Erythroblast (primary cell): Measurements from ENCODE around the gene MED15.

ENCODE experiments used
- DNase-seq, 2 experiments: peaks; one replicate each; lab custom pipeline; 2025; lab: John Stamatoyannopoulos, UW
- GATA1 ChIP-seq: IDR thresholded peaks from 2 replicates; pipeline ENCODE4 v1.6.1; 2011; ENCODE audit warnings: low read depth, mild to moderate bottlenecking, control low read depth, low read length, moderate library complexity
- POLR2A ChIP-seq: IDR thresholded peaks from 2 replicates; pipeline ENCODE4 v1.6.1; 2011; ENCODE audit warnings: mild to moderate bottlenecking, low read length

MED15 gene

GRCh38 chr22:20552443-20553401 is 45.3 kb downstream of the MED15 start:
- no peak for DNase-seq
- TF ChIP-seq POLR2A (no peak), GATA1 (no peak)

GRCh38 chr22:20553947-20554741 is 46.7 kb downstream of the MED15 start:
- TF ChIP-seq POLR2A (no peak), GATA1 (no peak)
- no peak for DNase-seq

GRCh38 chr22:20554824-20555223 is 47.4 kb downstream of the MED15 start:
- TF ChIP-seq POLR2A (no peak), GATA1 (no peak)
- DNase-seq: no peak

DNA sequence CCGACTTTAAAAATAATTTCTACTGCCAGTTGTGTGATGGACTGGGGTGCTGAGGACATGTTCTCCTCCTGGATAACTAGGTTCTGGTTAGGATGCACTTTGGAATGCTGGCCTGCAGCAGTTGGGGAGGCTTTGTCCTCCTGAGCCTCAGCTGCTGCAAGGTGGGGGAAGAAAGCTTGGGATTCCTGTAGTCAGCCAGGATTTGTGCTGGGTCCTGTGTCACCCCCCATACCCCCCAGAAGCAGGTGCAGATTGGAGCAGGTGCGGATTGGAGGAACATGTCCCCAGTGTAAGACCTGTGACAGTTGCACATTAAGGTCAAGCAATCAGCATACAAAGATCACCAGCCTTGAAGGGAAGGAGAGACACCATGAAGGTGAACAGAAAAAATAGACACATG is 51.1 kb downstream of the MED15 start:
- TF ChIP-seq GATA1 (no peak), POLR2A (no peak)
- DNase-seq: no peak

DNA sequence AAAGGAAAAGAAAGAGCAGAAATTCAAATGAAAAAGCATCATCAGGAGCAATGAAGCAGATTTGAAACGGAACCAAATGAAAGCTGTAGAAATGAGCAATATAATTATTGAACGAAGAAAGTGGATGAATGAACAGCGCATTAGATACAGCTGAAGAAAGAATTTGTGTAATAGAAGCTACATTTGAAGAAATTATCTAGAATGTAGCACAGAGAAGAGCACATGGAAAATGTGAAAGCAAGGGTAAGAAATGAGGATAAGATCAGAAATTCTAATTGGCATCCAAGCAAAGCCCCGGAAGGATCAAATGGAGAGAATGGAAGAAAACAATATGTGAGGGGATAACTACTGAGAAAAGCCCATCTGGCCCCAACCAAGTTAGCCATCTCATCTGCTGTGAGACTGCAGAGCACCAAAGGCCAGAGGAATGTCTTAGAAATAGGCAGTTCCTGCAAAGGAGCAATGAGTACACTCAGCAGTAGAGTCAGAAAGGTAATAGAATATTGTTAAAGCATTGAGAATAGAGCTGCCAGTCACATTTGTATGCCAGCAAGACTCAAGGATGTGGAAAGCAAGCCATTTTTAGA is 51.9 kb downstream of the MED15 start:
- no peak for DNase-seq
- TF ChIP-seq GATA1 (no peak), POLR2A (no peak)

DNA sequence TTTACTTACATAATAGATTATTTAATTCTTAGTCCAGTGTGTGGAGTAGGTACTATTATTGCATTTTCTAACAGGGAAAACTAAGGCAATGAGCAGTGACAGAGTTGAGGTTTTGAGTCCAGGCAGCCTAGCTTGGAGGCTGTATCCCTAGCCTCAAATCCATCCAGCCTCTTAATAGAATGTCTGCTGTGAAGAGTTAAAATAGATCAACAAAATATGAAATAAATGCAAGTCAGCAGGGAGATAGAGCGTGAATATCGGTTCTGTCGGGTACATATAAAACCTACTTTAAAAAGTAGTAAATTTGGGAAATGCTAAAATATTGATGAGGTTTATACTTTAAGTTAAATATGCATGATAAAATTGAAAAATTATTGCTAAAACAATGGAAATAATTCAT is 53.3 kb downstream of the MED15 start:
- TF ChIP-seq GATA1: no peak
- no peak for TF ChIP-seq POLR2A
- DNase-seq: no peak

- no peak for DNase-seq
- no peak for TF ChIP-seq POLR2A
- TF ChIP-seq GATA1: no peak
These were observed 54.5 kb downstream of the MED15 start for GRCh38 chr22:20561882-20562281.

DNA sequence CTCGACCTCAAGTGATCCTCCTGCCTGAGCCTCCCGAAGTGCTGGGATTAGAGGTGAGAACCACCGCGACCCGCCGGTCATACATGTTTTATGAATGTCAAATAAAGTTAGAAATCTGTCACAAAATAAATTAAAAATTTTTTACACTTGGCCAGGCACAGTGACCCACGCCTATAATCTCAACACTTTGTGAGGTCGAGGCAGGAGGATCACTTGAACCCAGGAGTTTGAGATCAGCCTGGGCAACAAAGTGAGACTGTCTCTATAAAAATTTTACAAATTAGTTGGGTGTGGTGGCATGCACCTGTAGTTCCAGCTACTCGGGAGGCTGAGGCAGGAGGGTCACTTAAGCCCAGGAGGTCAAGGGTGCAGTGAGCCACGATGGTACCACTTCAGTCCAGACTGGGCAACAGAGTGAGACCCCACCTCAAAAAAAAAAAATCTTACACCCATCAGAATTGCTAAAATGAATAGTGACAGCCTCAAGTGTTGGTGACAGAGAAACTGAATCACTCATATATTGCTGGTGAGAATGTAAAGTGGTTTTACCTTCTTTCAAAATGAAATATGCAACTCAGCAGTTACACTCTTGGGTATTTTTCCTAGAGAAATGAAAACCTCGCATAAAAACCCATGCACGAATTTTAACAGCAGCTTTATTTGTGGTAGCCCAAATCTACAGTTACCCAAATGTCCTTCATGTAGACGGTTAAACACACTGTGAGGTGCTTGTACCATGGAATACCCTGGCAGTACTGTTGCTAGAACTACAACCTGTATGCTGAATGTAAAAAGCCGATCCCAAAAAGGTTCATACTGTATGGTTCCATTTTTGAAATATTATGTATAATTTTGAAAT is 55.4 kb downstream of the MED15 start:
- DNase-seq: no peak
- TF ChIP-seq POLR2A (no peak), GATA1 (no peak)

- TF ChIP-seq GATA1 (no peak), POLR2A (no peak)
- no peak for DNase-seq
These were observed 56.1 kb downstream of the MED15 start for GRCh38 chr22:20563466-20563906.

DNA sequence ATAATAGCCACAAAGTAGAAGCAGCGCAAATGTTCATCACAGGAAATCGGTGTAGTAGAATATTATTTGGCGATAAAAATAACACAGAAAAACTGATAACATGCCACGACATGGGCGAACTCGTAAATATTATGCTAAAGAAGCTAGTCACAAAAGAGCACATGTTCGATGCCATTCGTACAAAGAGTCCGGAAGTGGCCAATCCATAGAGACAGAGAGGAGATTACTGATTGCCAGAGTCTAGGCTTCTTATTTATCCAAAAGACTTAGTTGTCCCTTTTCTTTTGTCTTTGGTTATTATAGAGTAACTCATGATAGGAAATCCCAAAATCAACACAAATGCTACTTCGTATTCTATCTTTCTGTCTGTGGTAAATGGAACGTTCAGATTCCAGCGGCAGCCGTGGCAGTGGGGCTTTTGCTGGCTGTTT is 56.5 kb downstream of the MED15 start:
- DNase-seq: no peak
- TF ChIP-seq GATA1: no peak
- no peak for TF ChIP-seq POLR2A

DNA sequence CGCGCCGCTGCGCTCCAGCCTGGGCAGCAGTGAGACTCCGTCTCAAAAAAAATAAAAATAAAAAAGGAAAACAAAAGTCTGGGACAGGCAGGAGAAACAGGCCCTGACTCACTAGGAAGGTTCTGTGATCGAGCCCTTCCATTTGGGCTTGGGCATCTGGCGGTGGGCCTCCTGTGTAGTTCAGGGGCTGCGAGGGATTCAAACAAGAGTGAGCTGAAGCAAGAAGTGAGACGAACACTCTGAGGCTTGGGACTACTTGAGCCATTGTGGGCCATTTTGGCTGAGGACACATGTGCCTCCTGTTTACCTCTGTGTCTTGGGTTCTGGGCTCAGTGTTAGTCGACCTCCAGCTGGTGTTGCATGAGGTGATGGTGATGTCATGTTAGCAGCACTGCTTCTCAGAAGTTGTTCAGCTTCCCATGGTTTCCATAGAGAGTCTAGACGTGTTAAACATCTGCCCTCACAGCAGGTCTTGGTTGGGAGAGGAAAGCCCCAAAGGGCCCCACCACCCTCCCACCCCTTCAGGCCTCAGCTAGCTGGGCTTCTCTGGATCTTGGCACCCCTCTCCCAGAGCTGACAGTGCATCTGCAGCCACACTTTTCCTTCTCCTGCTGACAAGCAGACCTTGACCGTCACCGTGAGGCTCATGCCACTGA is 57.8 kb downstream of the MED15 start:
- DNase-seq: no peak
- TF ChIP-seq GATA1 (no peak), POLR2A (no peak)

DNA sequence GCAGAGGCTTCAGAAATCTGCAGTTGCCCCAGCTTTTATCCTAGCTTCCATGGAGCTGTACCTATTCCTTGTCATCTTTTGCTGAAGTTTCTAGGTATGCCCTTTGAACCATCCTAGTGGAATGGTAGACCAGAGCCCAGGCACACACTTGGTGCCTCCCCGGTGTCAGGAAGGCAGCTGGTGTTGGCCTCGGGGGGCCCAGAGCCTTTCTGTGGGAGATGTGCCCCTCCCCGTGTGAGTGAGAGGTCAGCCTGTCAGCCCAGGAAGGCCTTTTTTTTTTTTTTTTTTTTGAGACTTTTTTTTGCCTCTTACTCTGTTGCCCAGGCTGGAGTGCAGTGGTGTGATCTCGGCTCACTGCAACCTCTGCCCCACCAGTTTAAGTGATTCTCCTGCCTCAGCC is 58.4 kb downstream of the MED15 start:
- no peak for TF ChIP-seq POLR2A
- no peak for TF ChIP-seq GATA1
- DNase-seq: no peak
